GM12891 (cell line): ENCODE results near the gene DUSP22.

Experiments used
- DNase-seq: peaks from one replicate; pipeline ENCODE4 v3.0.0; 2011; ENCODE audit warnings: low spot score; ENCODE audit not compliant: insufficient read length
- FAIRE-seq: peaks from 2 replicates; lab custom pipeline; 2011; peaks lifted over from hg19 to GRCh38; lab: Jason Lieb, UNC
- PAX5 ChIP-seq: IDR thresholded peaks from 2 replicates; pipeline ENCODE4 v1.6.1; 2011; ENCODE audit warnings: low read length, moderate library complexity, mild to moderate bottlenecking; ENCODE audit not compliant: insufficient read depth, severe bottlenecking
- POLR2A ChIP-seq: IDR thresholded peaks from 2 replicates; pipeline ENCODE4 v1.6.1; 2011; ENCODE audit warnings: low read depth, low read length, control low read depth
- POLR2AphosphoS5 ChIP-seq: IDR thresholded peaks from 2 replicates; pipeline ENCODE4 v1.6.1; 2011; ENCODE audit warnings: low read depth, low read length, control low read depth
- POU2F2 ChIP-seq: IDR thresholded peaks from 2 replicates; pipeline ENCODE4 v1.6.1; 2011; ENCODE audit warnings: low read depth, mild to moderate bottlenecking, control low read depth, low read length, moderate library complexity
- SPI1 ChIP-seq: IDR thresholded peaks from 2 replicates; pipeline ENCODE4 v1.6.1; 2011; ENCODE audit warnings: low read depth, low read length, control low read depth
- TAF1 ChIP-seq: IDR thresholded peaks from 2 replicates; pipeline ENCODE4 v1.6.1; 2011; ENCODE audit warnings: low read depth, low read length, control low read depth

DUSP22 gene

DNA sequence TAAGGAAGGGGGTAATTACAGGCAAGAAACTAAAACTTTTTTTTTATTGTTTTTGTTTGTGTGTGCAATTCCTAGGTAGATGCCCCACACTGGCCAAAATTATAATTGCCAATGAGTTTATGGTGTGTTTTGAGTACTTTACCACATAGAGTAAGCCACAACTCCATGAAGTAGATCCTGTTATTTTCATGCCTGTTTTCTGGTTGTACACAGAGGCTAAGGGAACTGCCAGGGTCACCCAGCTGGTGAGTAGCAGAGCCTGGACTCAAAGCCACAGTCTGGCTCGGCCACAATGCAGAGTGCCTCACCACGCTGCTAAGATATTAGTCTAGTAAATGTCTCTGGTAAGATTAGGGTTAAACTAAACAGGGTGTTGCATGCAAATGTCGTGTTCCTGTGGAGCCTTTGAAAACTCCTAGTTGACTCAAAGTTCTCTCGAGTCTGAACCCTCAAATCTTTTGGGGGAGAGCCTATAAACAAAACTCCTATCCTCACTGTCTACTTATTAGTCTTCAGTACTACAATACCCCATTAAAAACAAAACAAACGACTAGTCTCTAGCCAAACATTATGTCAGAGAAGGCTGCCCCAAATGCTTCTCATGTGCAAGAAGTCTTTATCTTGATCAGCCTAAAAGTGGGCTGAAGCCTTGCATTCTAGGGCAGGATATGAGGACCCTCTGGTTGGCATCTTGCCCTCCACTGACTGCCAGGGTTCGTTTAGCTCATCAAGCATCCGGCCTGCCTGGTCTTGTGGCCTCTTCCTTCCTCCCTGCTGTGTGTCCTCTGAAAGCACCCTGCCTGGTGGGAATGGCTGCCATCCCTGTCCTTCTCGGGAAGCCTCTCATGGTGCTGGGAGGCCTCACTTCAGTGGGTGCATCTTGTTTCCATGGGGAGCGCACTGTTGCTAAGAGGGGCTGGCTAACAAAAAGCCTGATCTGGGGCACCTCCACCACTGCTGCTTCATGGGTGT, 4.2 kb downstream of the DUSP22 start:
- DNase-seq (no peak), FAIRE-seq (peak; percentile 62)
- 0 out of 2 replicates have a peak, but pooled peaks have one; percentile 24 for TF ChIP-seq TAF1
- TF ChIP-seq POLR2AphosphoS5, result peak; percentile 50; the same call in 1 of the 2 replicates
- peak; percentile 55 for TF ChIP-seq POLR2A
- peak; percentile 43; the same call in 1 of the 2 replicates for TF ChIP-seq POU2F2
- no peak for TF ChIP-seq SPI1
- TF ChIP-seq PAX5, result no peak

DNA sequence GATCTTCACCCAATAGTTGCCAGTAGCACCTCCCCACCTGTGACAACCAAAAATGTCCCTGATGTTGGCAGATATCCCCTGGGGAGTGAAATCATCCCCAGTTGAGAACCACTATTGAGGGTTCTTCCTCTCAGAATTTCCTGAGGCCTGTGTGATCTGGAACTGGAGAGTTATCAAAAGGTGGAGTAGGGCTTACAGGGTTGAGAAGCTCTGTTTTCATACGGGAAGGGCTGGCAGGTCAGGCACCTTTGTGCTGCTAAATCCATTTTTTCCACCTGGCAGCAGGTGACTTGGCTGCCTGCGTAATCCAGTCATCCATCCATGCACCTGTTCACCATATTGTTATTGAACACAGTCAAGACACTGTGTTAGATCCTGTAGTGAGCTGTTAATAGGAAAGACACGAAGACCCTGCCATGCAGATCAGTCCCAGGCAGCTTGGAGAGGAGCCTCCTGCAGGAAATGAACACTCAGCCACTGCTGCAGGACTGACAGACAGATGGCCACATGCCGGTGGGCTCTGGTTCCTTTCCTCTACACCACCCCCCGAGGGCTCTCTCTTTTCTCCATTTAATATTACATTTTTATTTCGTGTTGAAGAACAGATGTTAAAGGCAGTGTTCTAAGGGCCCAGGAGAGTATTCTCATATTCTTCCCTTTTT, 5.4 kb downstream of the DUSP22 start:
- TF ChIP-seq PAX5 (no peak), POU2F2 (no peak), TAF1 (no peak), POLR2AphosphoS5 (no peak), POLR2A (no peak), SPI1 (no peak)
- DNase-seq, result no peak
- peak; percentile 62 for FAIRE-seq

DNA sequence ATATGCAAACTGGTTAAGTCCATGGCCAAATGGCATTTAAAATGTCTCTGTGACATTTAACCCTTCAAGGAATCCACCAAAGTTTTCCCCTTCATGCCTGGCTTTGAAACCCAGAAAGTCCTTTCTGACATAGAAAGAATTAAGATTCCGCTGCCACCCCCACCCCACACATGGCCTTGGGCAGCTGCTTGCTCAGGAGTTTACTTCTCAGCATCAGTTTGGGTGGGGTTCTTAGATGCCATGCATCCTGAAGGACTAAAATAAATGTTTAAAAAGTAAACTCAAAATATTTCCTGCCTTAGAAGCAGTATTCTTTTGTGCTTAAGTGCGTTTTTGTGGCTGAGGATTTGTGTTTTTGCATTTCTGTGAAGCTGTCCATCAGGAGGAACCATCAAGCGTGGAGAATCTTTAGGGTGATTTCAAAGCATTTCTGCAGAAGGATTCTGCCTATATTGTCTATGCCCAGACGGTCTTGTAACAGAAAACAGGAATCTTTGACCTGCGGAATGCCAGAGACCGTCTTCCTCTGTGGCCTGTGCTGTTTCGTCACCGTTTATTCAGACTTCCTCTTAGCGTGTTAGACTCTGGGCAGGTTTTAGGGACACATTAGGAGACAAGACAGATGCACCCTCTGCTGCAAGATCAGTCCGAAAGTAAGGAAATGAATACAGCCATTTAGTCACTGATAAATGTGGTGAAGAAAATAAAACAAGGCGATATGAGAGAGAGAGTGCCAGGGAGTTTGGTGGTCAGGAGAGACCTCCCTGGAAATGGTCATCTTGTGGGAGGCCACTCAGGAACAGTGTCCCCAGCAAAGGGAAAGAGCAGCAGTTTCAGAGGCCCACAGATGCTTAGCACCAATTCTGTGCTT, 6.2 kb downstream of the DUSP22 start:
- DNase-seq (no peak), FAIRE-seq (peak; percentile 50)
- TF ChIP-seq TAF1, result no peak; the same call in 1 of the 2 replicates
- TF ChIP-seq SPI1, result peak; percentile 84

DNA sequence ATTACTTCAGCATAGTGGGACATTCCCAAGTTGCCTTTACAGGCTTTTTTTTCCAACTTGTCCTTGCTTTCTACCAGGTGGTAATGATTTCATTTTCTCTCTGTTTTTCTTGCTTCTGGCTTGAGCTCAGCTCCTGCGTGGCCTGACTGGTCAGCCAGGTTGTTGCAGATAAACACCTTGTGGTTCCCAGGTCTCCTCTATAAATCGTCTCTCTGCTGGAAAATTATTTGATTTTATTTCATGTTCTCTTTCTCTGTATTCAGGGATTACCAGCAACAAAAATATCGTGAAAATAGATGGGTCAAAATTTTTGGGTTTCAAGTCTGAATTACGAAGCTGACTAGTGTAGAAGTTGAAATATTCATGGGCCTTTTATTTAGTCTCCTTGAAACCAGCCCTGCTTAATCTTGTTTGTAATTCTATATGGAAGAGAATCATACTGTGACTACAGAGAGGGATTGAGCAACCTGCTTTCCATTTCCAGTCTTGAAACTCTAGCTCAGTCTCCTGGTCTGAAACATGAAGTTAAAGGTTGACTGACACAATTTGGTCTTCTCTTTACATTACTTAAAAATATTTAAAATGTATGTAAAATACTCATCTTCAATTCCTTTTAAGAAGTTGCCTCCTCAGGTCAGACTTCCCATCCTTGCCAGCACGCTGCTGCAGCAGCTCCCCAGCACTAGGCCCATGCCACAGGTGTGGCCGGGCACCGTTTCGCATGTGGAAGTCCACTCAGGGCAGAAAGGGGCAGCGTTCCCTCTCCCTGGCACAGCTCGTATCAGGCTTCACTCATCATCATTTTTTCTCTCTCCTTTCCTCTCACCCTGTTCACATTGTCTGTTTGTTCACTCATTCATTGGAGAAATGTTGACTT, 7.1 kb downstream of the DUSP22 start:
- FAIRE-seq, result no peak
- TF ChIP-seq SPI1, result no peak
- TF ChIP-seq POU2F2, result no peak
- no peak for DNase-seq

DNA sequence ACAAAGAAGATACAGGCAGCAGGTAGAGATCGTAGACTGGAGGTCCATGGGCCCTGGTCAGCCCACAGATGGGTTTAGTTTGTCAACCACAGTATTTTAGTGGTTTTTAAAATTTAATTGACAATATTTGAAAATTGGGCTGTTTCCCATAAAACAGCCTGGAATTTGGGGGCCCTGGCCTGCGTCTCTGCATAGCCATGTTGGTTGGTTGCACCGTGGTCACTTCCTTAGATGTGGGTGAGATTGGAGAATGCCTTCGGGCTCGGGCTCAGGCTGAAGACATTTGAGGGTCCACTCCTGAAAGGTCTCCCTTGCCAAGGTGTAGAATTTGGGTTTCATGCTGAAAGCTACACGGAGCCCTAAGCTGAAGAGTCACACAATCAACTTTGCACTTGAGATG, 7.7 kb downstream of the DUSP22 start:
- no peak for FAIRE-seq
- TF ChIP-seq SPI1 (no peak), POLR2AphosphoS5 (no peak), TAF1 (no peak), POLR2A (no peak), POU2F2 (no peak), PAX5 (no peak)
- DNase-seq, result no peak

DNA sequence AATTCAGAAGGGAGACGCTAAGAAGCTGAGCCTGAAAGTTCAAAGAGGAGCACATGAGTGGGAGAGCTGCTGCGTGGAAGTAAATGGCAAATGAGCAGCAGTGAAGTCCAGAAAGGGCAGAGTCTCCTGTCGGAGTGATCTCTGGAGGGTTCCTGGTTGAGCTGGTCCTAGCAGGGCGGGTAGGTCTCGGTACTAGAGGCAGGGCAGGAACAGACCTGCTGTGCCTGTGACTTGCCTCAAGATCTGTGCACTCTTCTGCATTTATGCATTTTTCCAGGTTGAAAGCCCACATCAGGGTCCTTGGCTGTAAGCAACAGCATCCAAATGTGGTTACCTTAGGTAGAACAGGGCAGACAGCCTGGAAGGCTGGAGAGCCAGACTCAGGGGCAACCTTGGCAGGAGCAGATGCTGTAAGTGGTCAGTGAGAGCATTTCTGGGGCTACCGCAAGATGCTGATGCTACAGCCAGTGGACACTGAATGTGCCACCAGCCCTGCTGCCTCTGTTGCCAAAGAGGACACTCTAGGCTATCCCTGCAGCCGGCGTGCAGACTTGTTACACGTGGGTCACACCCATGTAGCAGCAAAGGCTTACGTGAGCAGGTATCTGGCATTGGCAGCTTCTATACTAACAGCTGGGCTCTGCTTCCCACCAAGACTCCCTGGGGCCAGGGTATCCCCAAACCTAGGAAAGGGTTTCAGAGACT, 8.4 kb downstream of the DUSP22 start:
- TF ChIP-seq POLR2AphosphoS5 (no peak), PAX5 (no peak), SPI1 (no peak), POU2F2 (no peak), TAF1 (no peak), POLR2A (no peak)
- no peak for FAIRE-seq
- DNase-seq, result no peak

DNA sequence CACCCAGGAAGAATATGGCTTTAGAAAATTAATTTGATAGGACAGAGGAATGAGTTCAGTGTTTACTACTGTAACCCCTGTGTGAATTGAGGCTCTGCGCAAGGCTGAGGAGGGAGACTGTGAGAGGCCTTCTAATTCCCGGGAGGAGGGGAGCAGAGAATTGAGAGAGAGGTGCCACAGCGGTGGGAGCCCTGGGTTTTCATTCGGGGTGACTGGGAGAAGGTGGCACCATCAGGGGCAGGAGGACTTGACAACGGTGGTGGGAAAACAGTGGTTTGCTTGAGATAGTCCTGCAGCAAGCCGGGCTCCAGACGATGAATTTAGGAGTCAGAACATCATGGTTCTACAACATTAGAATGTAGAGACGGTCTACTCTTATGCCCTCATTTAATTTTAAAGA, 9.2 kb downstream of the DUSP22 start:
- DNase-seq (no peak), FAIRE-seq (no peak)
- TF ChIP-seq POU2F2, result no peak
- TF ChIP-seq POLR2AphosphoS5, result no peak
- TF ChIP-seq TAF1, result no peak
- no peak for TF ChIP-seq PAX5
- no peak for TF ChIP-seq SPI1
- no peak for TF ChIP-seq POLR2A

DNA sequence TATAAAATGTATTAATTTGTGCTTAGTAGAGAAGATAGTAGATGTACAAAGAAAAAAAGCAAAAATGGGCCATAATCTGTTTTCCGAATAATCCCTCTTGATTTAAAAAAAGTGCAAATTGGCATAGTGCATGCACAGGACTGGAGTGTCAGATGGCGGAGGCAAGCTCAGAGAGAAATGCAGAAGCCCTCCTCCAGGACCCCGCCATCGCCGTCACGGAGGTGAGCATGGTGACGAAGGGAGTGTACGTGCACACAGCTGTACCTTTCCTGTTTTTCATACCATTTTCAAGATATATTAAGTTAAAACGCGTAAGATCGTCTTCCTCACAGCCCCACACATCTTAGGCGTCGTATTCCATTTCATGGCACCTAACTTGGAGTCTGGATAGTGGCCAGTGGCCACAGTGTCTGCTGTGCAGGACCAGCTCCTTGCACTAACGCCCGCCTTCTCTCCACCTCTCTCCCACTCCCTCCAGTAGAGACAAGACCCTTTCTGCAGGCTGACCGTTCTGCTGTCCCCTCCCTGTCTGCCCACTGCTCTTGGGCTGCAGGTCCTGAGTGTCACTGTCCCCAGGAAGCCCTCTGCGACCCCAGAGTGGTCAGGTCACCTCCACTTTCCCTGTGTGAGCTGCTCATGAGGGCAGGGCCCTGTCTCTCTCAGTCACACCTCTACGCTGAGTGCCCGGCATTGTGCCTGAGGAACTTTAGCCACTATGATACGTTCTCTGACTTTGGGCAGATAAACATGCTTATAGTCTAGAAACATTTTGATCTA, 9.8 kb downstream of the DUSP22 start:
- no peak for DNase-seq
- FAIRE-seq, result no peak
- TF ChIP-seq POLR2A, result no peak
- TF ChIP-seq TAF1, result no peak
- no peak for TF ChIP-seq SPI1
- TF ChIP-seq PAX5, result no peak
- TF ChIP-seq POLR2AphosphoS5, result no peak
- TF ChIP-seq POU2F2, result no peak
